ENCODE measurements around the gene SRF. TPM values are rescaled to one million over a fixed set of nuclear protein-coding genes. Genes with fewer than 3 reads are reported as not detected.

Gene SRF
- total RNA-seq, 2 experiments from 2014 or later, result 27.8 to 28.2 TPM

DNA sequence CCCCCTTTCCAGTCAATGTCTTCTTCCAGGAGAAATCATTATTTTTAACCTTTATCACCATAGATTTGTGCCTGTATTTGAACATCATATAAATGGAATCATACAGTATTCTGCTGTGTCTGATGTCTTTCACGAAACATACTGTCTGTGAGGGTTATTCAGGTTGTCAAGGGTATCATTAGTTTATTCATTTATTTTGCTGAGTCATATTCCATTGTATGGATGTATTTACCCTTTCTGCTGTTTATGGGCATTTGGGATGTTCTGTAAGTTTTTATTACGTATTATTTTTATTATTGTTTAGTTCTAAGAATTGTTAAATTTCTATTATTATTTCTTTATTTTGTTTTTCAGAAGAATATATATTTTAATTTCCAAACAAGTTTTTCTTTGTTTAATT lies 36.2 kb downstream of the SRF start:
- CTCF ChIA-PET, result no interaction called here
- no peaks in the 10 kb centered on the region for H3K4me1 Mint-ChIP-seq (ENCODE audit: low read depth)
- H3K27ac Mint-ChIP-seq, result no peak overlapping the region
- intact Hi-C loops (cut with micrococcal nuclease), result no loop called here
- H3K4me3 Mint-ChIP-seq, result no peak overlapping the region
- H3K9me3 Mint-ChIP-seq, result no peaks in the 10 kb centered on the region
- peaks cover 13% of the 10 kb centered on the region for H3K36me3 Mint-ChIP-seq (ENCODE audit: low read depth)
- no peaks in the 10 kb centered on the region for H3K27me3 Mint-ChIP-seq (ENCODE audit: low read depth)
- no peak for DNase-seq

DNA sequence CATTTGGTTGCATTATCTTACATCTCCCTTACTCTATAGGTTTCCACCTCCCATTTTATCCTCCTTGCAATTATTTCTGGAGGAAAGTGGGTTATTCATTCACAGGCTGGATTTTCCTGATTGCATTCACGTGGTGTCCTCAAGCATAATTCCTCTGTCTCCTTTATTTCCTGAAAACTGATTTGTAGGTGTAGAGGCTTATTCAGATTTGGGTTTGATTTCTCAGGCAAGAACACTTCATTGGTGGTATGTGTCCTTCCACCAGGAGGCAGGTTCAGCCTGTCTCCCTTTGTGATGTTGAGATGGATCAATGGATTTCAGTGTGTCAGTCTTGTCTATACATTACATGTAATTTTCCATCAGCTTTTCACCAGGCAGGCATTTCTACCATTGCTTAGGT lies 40.9 kb downstream of the SRF start:
- no peak overlapping the region for H3K27ac Mint-ChIP-seq
- intact Hi-C loops (cut with micrococcal nuclease), result no loop called here

DNA sequence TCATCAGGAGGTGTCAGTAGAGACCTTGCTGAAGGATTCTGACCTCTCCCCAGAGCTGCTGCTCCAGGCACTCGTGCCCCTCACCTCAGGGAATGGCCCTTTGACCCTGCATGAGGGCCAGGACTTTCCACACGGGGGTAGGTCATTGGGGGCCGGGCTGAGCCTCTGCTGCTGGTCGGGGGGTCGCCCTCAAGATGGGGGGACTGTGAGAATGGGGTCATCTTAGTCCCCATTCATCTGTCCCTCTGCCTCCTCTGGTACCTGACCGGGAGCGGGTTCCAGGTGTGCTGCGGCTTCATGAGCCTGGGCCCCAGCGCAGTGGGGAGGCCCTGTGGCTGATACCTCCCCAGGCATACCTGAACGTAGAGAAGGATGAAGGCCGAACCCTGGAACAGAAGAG lies 42.4 kb downstream of the SRF start:
- intact Hi-C loops (cut with micrococcal nuclease), result no loop called here
- DNase-seq, result no peak

More for the DNA sequence above, 40.9 kb downstream of the SRF start:
- no peak for DNase-seq
- H3K27me3 Mint-ChIP-seq (ENCODE audit: low read depth), result no peaks in the 10 kb centered on the region
- CTCF ChIA-PET, result interaction anchor here (1.0 kb wide), 1 partner anchor 14 kb away, joined by 3 read pairs; no protein-coding TSS in a partner anchor
- no peaks in the 10 kb centered on the region for H3K9me3 Mint-ChIP-seq
- H3K4me1 Mint-ChIP-seq (ENCODE audit: low read depth), result no peaks in the 10 kb centered on the region
- H3K4me3 Mint-ChIP-seq, result no peak overlapping the region
- peaks cover 11% of the 10 kb centered on the region for H3K36me3 Mint-ChIP-seq (ENCODE audit: low read depth)

DNA sequence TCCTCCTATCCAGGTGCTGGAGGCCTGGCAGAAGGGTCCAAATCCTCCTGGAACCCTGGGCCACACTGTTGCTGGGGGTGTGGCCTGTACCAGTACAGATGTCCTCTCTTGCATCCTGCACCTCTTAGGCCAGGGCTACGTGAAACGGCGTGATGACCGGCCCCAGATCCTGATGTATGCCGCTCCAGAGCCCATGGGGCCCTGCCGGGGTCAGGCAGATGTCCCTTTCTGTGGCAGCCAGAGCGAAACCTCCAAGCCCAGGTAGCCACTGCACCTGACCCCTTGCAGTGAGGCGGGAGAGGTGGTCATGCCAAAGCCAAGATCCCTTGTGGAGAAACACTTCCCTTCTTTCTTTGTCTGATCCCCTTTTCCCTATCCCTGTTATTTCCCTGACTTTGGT lies 44.0 kb downstream of the SRF start:
- intact Hi-C loops (cut with micrococcal nuclease), result no loop called here

More for the DNA sequence above, 42.4 kb downstream of the SRF start:
- no peaks in the 10 kb centered on the region for H3K27me3 Mint-ChIP-seq (ENCODE audit: low read depth)
- no peak overlapping the region for H3K4me3 Mint-ChIP-seq
- H3K4me1 Mint-ChIP-seq (ENCODE audit: low read depth), result no peaks in the 10 kb centered on the region
- no peaks in the 10 kb centered on the region for H3K9me3 Mint-ChIP-seq
- H3K36me3 Mint-ChIP-seq (ENCODE audit: low read depth), result peaks cover 14% of the 10 kb centered on the region
- CTCF ChIA-PET, result no interaction called here
- no peak overlapping the region for H3K27ac Mint-ChIP-seq

DNA sequence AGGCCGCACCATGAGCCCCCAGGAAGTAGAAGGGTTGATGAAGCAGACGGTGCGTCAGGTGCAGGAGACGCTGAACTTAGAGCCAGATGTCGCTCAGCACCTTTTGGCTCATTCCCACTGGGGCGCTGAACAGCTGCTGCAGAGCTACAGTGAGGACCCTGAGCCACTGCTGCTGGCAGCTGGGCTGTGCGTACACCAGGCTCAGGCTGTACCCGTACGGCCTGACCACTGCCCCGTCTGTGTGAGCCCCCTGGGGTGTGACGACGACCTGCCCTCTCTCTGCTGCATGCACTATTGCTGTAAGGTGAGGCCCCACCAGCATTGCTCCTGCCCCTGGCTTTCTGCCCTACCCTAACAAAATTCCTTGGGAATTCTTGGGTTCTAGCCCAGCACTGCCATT lies 45.1 kb downstream of the SRF start:
- CTCF ChIA-PET, result interaction anchor here (1.8 kb wide), 1 partner anchor 13 kb away, joined by 4 read pairs; the partner anchor contains the start of gene DNPH1
- no peak for DNase-seq
- Mint-ChIP-seq H3K27ac (no peak overlapping the region), H3K27me3 (ENCODE audit: low read depth) (no peaks in the 10 kb centered on the region), H3K36me3 (ENCODE audit: low read depth) (peaks cover 15% of the 10 kb centered on the region), H3K4me1 (ENCODE audit: low read depth) (peaks cover 6% of the 10 kb centered on the region), H3K9me3 (no peaks in the 10 kb centered on the region), H3K4me3 (no peak overlapping the region)
- intact Hi-C loops (cut with micrococcal nuclease), result no loop called here

More for the DNA sequence above, 44.0 kb downstream of the SRF start:
- no peaks in the 10 kb centered on the region for H3K9me3 Mint-ChIP-seq
- H3K27me3 Mint-ChIP-seq (ENCODE audit: low read depth), result no peaks in the 10 kb centered on the region
- no peak for DNase-seq
- no peaks in the 10 kb centered on the region for H3K4me1 Mint-ChIP-seq (ENCODE audit: low read depth)
- H3K4me3 Mint-ChIP-seq, result no peak overlapping the region
- H3K27ac Mint-ChIP-seq, result no peak overlapping the region
- CTCF ChIA-PET, result interaction anchor here (1.8 kb wide), 1 partner anchor 14 kb away, joined by 4 read pairs; the partner anchor contains the start of gene DNPH1
- peaks cover 15% of the 10 kb centered on the region for H3K36me3 Mint-ChIP-seq (ENCODE audit: low read depth)

DNA sequence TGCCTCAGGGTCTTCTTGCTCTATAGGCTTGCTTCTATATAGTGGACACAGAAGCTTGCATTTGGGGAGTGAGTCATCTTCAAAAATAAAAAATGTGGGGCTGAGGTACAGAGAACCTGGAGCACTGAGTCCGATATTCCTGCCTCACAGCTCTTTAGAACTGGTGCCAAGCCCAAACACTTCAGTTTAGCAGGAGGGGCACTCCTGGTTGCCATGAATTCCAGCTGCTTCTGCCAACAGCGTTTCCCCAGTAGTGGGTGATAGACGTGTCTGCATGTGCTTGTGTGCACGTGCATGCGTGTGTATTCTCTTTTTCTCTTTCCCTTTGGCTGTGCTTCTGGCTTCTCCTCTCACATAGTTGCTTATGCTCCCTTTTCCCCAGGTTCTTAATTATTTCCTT lies 46.3 kb downstream of the SRF start:
- no peaks in the 10 kb centered on the region for H3K9me3 Mint-ChIP-seq
- no peak for DNase-seq
- no peak overlapping the region for H3K4me3 Mint-ChIP-seq
- intact Hi-C loops (cut with micrococcal nuclease), result no loop called here
- H3K36me3 Mint-ChIP-seq (ENCODE audit: low read depth), result peaks cover 20% of the 10 kb centered on the region
- CTCF ChIA-PET, result no interaction called here
- peaks cover 15% of the 10 kb centered on the region for H3K4me1 Mint-ChIP-seq (ENCODE audit: low read depth)
- H3K27ac Mint-ChIP-seq, result no peak overlapping the region
- no peaks in the 10 kb centered on the region for H3K27me3 Mint-ChIP-seq (ENCODE audit: low read depth)

DNA sequence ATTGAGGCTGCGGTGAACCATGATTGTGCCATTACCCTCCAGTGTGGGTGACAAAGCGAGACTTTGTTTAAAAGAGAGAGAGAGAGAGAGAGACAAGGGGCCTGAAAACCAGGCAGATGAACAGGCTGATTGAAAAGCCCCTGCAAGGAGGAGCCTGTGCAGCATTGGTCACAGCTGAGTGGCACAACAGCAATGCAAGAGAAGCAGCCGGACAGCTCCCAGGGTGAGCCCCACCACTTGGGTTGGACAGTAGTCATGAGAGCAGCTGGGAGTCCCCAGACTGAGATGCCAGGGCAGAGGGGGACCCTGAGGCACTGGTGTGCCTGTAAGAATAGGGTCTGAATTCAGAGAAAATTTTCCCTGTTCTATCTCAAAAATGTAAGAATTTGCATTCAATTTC lies 48.0 kb downstream of the SRF start:
- H3K4me3 Mint-ChIP-seq, result no peak overlapping the region
- H3K36me3 Mint-ChIP-seq (ENCODE audit: low read depth), result peaks cover 24% of the 10 kb centered on the region
- H3K4me1 Mint-ChIP-seq (ENCODE audit: low read depth), result peaks cover 26% of the 10 kb centered on the region
- no peaks in the 10 kb centered on the region for H3K9me3 Mint-ChIP-seq
- CTCF ChIA-PET, result no interaction called here
- no peak overlapping the region for H3K27ac Mint-ChIP-seq
- intact Hi-C loops (cut with micrococcal nuclease), result no loop called here
- DNase-seq, result no peak
- no peaks in the 10 kb centered on the region for H3K27me3 Mint-ChIP-seq (ENCODE audit: low read depth)

DNA sequence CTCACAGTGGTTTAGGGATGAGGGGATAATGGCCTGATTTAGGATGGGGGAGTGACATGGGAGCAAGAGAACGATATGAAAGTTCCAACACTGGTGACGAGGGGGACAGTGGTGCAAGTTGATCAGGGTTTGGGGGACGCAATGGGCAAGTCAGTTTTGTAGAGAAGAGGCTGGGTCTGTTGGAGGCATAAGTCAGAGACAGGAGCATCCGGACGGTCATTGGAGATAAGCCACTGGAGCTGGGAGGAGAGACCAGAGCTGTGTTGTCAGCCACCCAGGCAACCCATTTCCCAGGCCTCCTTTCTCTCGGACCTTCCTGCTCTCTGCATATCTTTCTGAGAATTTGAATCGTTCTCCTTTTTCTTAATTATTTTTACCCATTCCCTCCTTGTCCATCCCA lies 48.7 kb downstream of the SRF start:
- Mint-ChIP-seq H3K4me1 (ENCODE audit: low read depth) (peaks cover 31% of the 10 kb centered on the region), H3K27ac (no peak overlapping the region), H3K9me3 (no peaks in the 10 kb centered on the region), H3K27me3 (ENCODE audit: low read depth) (no peaks in the 10 kb centered on the region), H3K4me3 (no peak overlapping the region), H3K36me3 (ENCODE audit: low read depth) (peaks cover 24% of the 10 kb centered on the region)
- CTCF ChIA-PET, result interaction anchor here (0.6 kb wide), 1 partner anchor 9 kb away, joined by 3 read pairs; the partner anchor contains the start of gene DNPH1
- intact Hi-C loops (cut with micrococcal nuclease), result no loop called here
- DNase-seq, result no peak

DNA sequence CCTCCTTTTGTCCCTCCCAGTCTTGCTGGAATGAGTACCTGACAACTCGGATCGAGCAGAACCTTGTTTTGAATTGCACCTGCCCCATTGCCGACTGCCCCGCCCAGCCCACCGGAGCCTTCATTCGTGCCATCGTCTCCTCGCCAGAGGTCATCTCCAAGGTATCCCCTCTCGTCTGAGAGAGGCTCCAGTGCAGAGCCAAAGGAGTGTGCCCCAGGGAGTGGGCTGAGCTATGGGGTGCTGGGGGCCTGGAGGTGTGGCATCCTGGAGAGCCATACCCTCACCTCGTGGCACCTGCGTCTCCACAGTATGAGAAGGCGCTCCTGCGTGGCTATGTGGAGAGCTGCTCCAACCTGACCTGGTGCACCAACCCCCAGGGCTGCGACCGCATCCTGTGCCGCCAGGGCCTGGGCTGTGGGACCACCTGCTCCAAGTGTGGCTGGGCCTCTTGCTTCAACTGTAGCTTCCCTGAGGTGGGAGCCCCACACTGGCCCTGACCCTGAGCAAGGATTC lies 49.4 kb downstream of the SRF start:
- H3K9me3 Mint-ChIP-seq, result no peaks in the 10 kb centered on the region
- peaks cover 28% of the 10 kb centered on the region for H3K36me3 Mint-ChIP-seq (ENCODE audit: low read depth)
- CTCF ChIA-PET, result interaction anchor here (0.8 kb wide), 1 partner anchor 292 kb away, joined by 3 read pairs; the partner anchor contains the start of gene CNPY3
- no peak overlapping the region for H3K27ac Mint-ChIP-seq
- no peak overlapping the region for H3K4me3 Mint-ChIP-seq
- no peak for DNase-seq
- no peaks in the 10 kb centered on the region for H3K27me3 Mint-ChIP-seq (ENCODE audit: low read depth)
- intact Hi-C loops (cut with micrococcal nuclease), result no loop called here
- peaks cover 35% of the 10 kb centered on the region for H3K4me1 Mint-ChIP-seq (ENCODE audit: low read depth)

DNA sequence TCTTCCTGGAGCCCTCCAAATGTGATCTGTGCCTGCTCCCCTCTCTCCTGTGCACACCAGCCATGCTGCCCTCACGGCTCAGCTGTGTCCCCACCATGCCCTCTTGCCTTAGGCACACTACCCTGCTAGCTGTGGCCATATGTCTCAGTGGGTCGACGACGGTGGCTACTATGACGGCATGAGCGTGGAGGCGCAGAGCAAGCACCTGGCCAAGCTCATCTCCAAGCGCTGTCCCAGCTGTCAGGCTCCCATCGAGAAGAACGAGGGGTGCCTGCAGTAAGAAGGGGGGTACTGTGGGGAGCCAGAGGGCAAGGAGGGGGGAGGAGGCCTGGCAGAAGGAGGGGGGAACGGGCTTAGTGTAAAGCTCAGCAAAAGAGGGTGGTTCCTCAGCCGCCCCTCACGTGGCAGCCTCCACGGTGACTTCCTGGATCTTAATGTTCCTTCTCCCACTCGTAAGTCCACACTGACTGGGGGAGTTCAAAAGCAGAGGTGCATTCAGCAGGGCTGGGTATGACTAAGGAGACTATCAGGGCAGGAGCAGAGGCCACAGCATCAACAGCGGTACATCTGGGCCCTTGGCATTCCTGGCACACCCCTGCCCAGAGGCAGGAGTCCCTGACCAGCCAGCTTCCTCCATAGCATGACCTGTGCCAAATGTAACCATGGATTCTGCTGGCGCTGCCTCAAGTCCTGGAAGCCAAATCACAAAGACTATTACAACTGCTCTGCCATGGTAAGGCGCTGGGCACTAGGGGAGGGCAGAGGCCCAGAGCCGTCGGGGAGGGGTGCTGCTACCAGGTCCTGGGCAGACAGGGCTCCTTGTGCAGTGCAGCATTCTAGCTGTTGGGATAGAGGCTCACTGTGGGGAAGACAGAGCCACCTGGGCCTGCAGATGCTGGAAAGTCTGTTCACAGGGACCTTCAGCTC lies 50.2 kb downstream of the SRF start:
- intact Hi-C loops (cut with micrococcal nuclease), result no loop called here
- no peak for DNase-seq
- peaks cover 30% of the 10 kb centered on the region for H3K36me3 Mint-ChIP-seq (ENCODE audit: low read depth)
- CTCF ChIA-PET, result interaction anchor here (0.8 kb wide), 1 partner anchor 292 kb away, joined by 3 read pairs; the partner anchor contains the start of gene CNPY3
- H3K27me3 Mint-ChIP-seq (ENCODE audit: low read depth), result no peaks in the 10 kb centered on the region
- peak overlapping the region; percentile 38 for H3K27ac Mint-ChIP-seq
- H3K4me1 Mint-ChIP-seq (ENCODE audit: low read depth), result peaks cover 43% of the 10 kb centered on the region
- H3K4me3 Mint-ChIP-seq, result no peak overlapping the region
- H3K9me3 Mint-ChIP-seq, result no peaks in the 10 kb centered on the region

DNA sequence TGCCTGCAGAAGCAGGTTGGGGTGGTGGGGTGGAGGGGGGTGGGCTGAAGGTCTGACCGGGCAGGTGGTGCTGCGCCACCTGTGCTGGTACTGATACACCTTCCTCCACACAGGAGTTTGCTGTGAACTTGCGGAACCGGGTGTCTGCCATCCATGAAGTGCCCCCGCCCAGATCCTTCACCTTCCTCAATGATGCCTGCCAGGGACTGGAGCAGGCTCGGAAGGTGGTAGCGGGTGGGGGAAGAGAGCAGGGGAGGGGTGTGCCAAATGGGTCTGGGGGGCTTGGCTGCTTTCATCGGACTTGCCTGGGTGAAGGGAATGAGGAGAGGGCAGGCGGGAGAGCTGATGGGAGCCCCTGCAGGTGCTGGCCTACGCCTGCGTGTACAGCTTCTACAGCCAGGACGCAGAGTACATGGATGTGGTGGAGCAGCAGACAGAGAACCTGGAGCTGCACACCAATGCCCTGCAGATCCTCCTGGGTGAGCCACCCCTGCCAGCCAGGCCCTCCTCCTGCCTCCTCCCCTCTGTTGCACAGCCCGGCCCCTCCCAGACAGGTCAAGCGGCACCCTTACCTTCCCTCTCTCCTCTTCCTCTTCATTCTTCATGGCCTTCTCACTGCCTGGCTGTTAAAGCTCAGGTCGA lies 51.5 kb downstream of the SRF start:
- CTCF ChIA-PET, result no interaction called here
- intact Hi-C loops (cut with micrococcal nuclease), result no loop called here
- peaks cover 32% of the 10 kb centered on the region for H3K36me3 Mint-ChIP-seq (ENCODE audit: low read depth)

DNA sequence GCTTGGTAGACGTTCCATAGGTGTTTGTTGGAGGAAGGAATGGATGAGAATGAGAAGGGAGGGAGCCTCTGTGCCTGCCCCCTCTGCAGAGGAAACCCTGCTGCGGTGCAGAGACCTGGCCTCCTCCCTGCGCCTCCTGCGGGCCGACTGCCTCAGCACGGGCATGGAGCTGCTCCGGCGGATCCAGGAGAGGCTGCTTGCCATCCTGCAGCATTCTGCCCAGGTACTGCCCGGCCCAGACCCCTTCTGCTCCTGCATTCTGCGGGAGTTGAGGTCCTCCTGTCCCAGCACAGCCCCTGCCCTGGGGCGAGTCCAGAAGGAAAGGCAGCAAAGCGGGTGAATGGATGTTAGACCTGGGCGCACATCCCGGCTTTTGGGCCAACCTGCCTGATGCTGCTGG lies 52.1 kb downstream of the SRF start:
- intact Hi-C loops (cut with micrococcal nuclease), result no loop called here
- CTCF ChIA-PET, result interaction anchor here (0.6 kb wide), 1 partner anchor 14 kb away, joined by 3 read pairs; no protein-coding TSS in a partner anchor
- H3K4me3 Mint-ChIP-seq, result no peak overlapping the region
- H3K27ac Mint-ChIP-seq, result peak overlapping the region; percentile 98
- H3K27me3 Mint-ChIP-seq (ENCODE audit: low read depth), result no peaks in the 10 kb centered on the region
- peaks cover 37% of the 10 kb centered on the region for H3K36me3 Mint-ChIP-seq (ENCODE audit: low read depth)
- H3K4me1 Mint-ChIP-seq (ENCODE audit: low read depth), result peaks cover 58% of the 10 kb centered on the region
- DNase-seq, result no peak
- no peaks in the 10 kb centered on the region for H3K9me3 Mint-ChIP-seq

More for the DNA sequence above, 51.5 kb downstream of the SRF start:
- Mint-ChIP-seq H3K4me1 (ENCODE audit: low read depth) (peaks cover 52% of the 10 kb centered on the region), H3K9me3 (no peaks in the 10 kb centered on the region), H3K4me3 (no peak overlapping the region), H3K27me3 (ENCODE audit: low read depth) (no peaks in the 10 kb centered on the region), H3K27ac (peak overlapping the region; percentile 98)
- DNase-seq, result no peak
